K562 (cell line): Measurements from ENCODE around the gene AHCYL2. TPM values are rescaled to one million over a fixed set of nuclear protein-coding genes. Genes with fewer than 3 reads are reported as not detected.

ENCODE experiments used
- ATAC-seq: fragments of 200-7000 bp; cut with Tn5 transposase; 3 replicates; pipeline ENCODE4 v1.9.1; 2020; ENCODE audit warnings: moderate library complexity
- BruUV-seq: library from RNA; stranded (reverse); fragments of 400-500 nt; replicated peaks from 2 replicates; lab custom pipeline; 2021; lab: Mats Ljungman, UMichigan
- CTCF ChIA-PET: fragments of 300-600 bp; formaldehyde crosslinking; extraction: SDS; loops from one replicate; lab custom pipeline; 2021; ENCODE audit warnings: low intra/inter-chr PET ratio; lab: Yijun Ruan, JAX
- POLR2A ChIA-PET: fragments of 300-600, 350-650 bp; sonication (Branson Sonifier 250); formaldehyde crosslinking; extraction: SDS; loops from one replicate; lab custom pipeline; 2021; ENCODE audit warnings: antibody characterized with exemption, inconsistent platforms; lab: Yijun Ruan, JAX
- DNase-seq, 4 experiments: peaks; one replicate each; pipeline versions ENCODE4 v3.0.0 to v3.0.0-alpha.2; 2011 to 2018; ENCODE audit warnings: low spot score in 3 of 4, mixed read lengths in 3 of 4; ENCODE audit errors: extremely low read depth in 1 of 4
- FAIRE-seq: peaks from 2 replicates; lab custom pipeline; 2011; peaks lifted over from hg19 to GRCh38; lab: Jason Lieb, UNC
- H2AFZ ChIP-seq: 2 replicates; pipeline ENCODE4 v1.6.0; 2011; ENCODE audit warnings: low read depth, low read length, control low read depth, inconsistent platforms
- H3K27ac ChIP-seq: fragments of 200-600 bp; 3 replicates; pipeline ENCODE4 v1.8.0; 2011; ENCODE audit warnings: low read depth, mild to moderate bottlenecking, control low read depth, inconsistent platforms, low read length, moderate library complexity, mixed read lengths; ENCODE audit errors: extremely low read depth
- H3K27me3 ChIP-seq, 2 experiments: fragments of 300-600 bp in 1 of 2; 2 replicates in 1 of 2; 3 replicates in 1 of 2; pipeline versions ENCODE4 v1.6.0 to v1.8.0; 2011; ENCODE audit warnings: inconsistent platforms in 2 of 2, low read length in 2 of 2, mild to moderate bottlenecking in 1 of 2, mixed read lengths in 1 of 2, moderate library complexity in 1 of 2; ENCODE audit not compliant: control insufficient read depth in 2 of 2, insufficient read depth in 2 of 2
- H3K36me3 ChIP-seq: fragments of 300-600 bp; 3 replicates; pipeline ENCODE4 v1.8.0; 2011; ENCODE audit warnings: mild to moderate bottlenecking, low read length, inconsistent platforms; ENCODE audit not compliant: control insufficient read depth, insufficient read depth
- H3K4me1 ChIP-seq, 2 experiments: fragments of 200-600 bp in 1 of 2; replicated peaks in 1 of 2; 2 replicates in 1 of 2; 3 replicates in 1 of 2; pipeline versions ENCODE4 v1.5.1 to v1.8.0; 2011; ENCODE audit warnings: inconsistent platforms in 2 of 2, low read length in 2 of 2, mild to moderate bottlenecking in 1 of 2, mixed read lengths in 1 of 2, moderate library complexity in 1 of 2; ENCODE audit not compliant: control insufficient read depth in 2 of 2, insufficient read depth in 2 of 2
- H3K4me2 ChIP-seq: 2 replicates; pipeline ENCODE4 v1.6.1; 2011; ENCODE audit warnings: low read length, control low read depth, inconsistent platforms, mixed read lengths; ENCODE audit not compliant: insufficient read depth
- H3K4me3 ChIP-seq: fragments of 200-600 bp; sonication (generic), shearing (Covaris generic); 2 replicates; pipeline ENCODE4 v1.5.1; 2016; ENCODE audit warnings: control low read depth, inconsistent platforms
- H3K79me2 ChIP-seq: fragments of 200-600 bp; 3 replicates; pipeline ENCODE4 v1.8.0; 2011; ENCODE audit warnings: low read length, inconsistent platforms; ENCODE audit not compliant: control insufficient read depth, insufficient read depth
- H3K9ac ChIP-seq, 2 experiments: 2 replicates each; pipeline versions ENCODE4 v1.6.0 to v1.6.1; 2011; ENCODE audit warnings: low read depth in 2 of 2, low read length in 2 of 2, control low read depth in 1 of 2, inconsistent platforms in 1 of 2, mild to moderate bottlenecking in 1 of 2, mixed read lengths in 1 of 2; ENCODE audit not compliant: insufficient read depth in 1 of 2
- H3K9me1 ChIP-seq: one replicate; pipeline ENCODE4 v1.6.0; 2011; ENCODE audit warnings: inconsistent platforms, mild to moderate bottlenecking, low read length, moderate library complexity; ENCODE audit not compliant: control insufficient read depth, insufficient read depth
- H3K9me3 ChIP-seq: replicated peaks from 2 replicates; pipeline ENCODE4 v1.5.1; 2011; ENCODE audit warnings: low read depth, low read length, inconsistent platforms; ENCODE audit not compliant: control insufficient read depth, insufficient read depth
- H4K20me1 ChIP-seq: replicated peaks from 2 replicates; pipeline ENCODE4 v1.6.1; 2011; ENCODE audit warnings: low read length, inconsistent platforms, mixed read lengths; ENCODE audit not compliant: control insufficient read depth, insufficient read depth
- DPF2 ChIP-seq: fragments of 450-650 bp; IDR thresholded peaks from 2 replicates; pipeline ENCODE4 v1.6.1; 2016
- ELK1 ChIP-seq: sonication (generic); formaldehyde crosslinking; IDR thresholded peaks from 2 replicates; pipeline ENCODE4 v1.8.1; 2022; ENCODE audit warnings: missing genetic modification reagents
- FOXA3 ChIP-seq, 2 experiments: fragments of 450-650 bp in 1 of 2; sonication (generic) in 1 of 2; formaldehyde crosslinking; IDR thresholded peaks in 1 of 2; conservative IDR thresholded peaks in 1 of 2; 2 replicates each; pipeline versions ENCODE4 v1.4.0 to v1.8.0; 2020 to 2022; ENCODE audit warnings: mild to moderate bottlenecking in 2 of 2, missing genetic modification reagents in 1 of 2
- GATAD2A ChIP-seq: fragments of 450-650 bp; IDR thresholded peaks from 2 replicates; pipeline ENCODE4 v1.6.1; 2017
- HLTF ChIP-seq: fragments of 450-650 bp; IDR thresholded peaks from 2 replicates; pipeline ENCODE4 v1.6.1; 2016
- L3MBTL2 ChIP-seq: fragments of 450-650 bp; IDR thresholded peaks from 2 replicates; pipeline ENCODE4 v1.6.1; 2016; ENCODE audit warnings: mild to moderate bottlenecking, moderate library complexity
- NONO ChIP-seq, 2 experiments: fragments of 200-400 bp in 1 of 2; fragments of 450-650 bp in 1 of 2; formaldehyde crosslinking in 1 of 2; IDR thresholded peaks; 2 replicates each; pipeline ENCODE4 v1.6.1; 2017; ENCODE audit warnings: low read depth in 2 of 2, mild to moderate bottlenecking in 2 of 2, moderate library complexity in 2 of 2, low read length in 1 of 2
- SMARCA4 ChIP-seq: fragments of 450-650 bp; IDR thresholded peaks from 2 replicates; pipeline ENCODE4 v1.6.1; 2016
- TEAD2 ChIP-seq: fragments of 450-650 bp; IDR thresholded peaks from 2 replicates; pipeline ENCODE4 v1.6.1; 2016; ENCODE audit warnings: missing genetic modification characterization, control low read depth, missing compliant biosample characterization
- ZBTB8A ChIP-seq: fragments of 450-650 bp; IDR thresholded peaks from 2 replicates; pipeline ENCODE4 v1.6.1; 2018; ENCODE audit warnings: mild to moderate bottlenecking, moderate library complexity; ENCODE audit not compliant: partially characterized antibody
- ZNF133 ChIP-seq: fragments of 250-450 bp; sonication (Bioruptor Pico); IDR thresholded peaks from 2 replicates; pipeline ENCODE4 v1.4.0; 2020; ENCODE audit warnings: mild to moderate bottlenecking
- ZNF280A ChIP-seq: fragments of 450-650 bp; IDR thresholded peaks from 2 replicates; pipeline ENCODE4 v1.6.1; 2018; ENCODE audit warnings: mild to moderate bottlenecking, low read depth; ENCODE audit not compliant: partially characterized antibody
- ZNF586 ChIP-seq: fragments of 450-650 bp; formaldehyde crosslinking; conservative IDR thresholded peaks from 2 replicates; pipeline ENCODE4 v1.4.0; 2020; ENCODE audit warnings: mild to moderate bottlenecking, moderate library complexity
- ZNF699 ChIP-seq: fragments of 250-450 bp; sonication (Bioruptor Pico); IDR thresholded peaks from 2 replicates; pipeline ENCODE4 v1.8.0; 2021; ENCODE audit warnings: mild to moderate bottlenecking, moderate library complexity; ENCODE audit not compliant: insufficient replicate concordance
- WGBS: fragments of 100-300 bp; shearing (Covaris generic); methylation state at CpG from one replicate; pipeline ENCODE4 v1.1.6; 2016; ENCODE audit warnings: low coverage, mixed read lengths; ENCODE audit not compliant: insufficient coverage; ENCODE audit errors: missing lambda C conversion rate; 5-methylcytosine and 5-hydroxymethylcytosine counted together
- in situ Hi-C: fragments of 300-500 bp; cut with MboI; formaldehyde crosslinking; loops from 4 replicates; pipeline ENCODE4 v1.15.0; 2018; ENCODE audit warnings: inconsistent platforms, mixed read lengths
- intact Hi-C: fragments of 100-400 bp; cut with micrococcal nuclease; formaldehyde crosslinking; loops from 2 replicates; pipeline ENCODE4 v1.14.2; 2022
- polyA plus RNA-seq, 8 experiments: library from polyadenylated mRNA; depleted of rRNA in 4 of 8; stranded (reverse) in 5 of 8; unstranded in 3 of 8; fragments of >200 nt; fragmentation: Nextera tagmentation in 2 of 8; fragmentation: Illumina TruSeq in 1 of 8; extraction: Ambion mirVana in 2 of 8; extraction: Trizol in 1 of 8; gene quantifications; 2 replicates each; pipeline versions ENCODE4 v1.2.1 to v1.2.3, GENCODE V29; 2011 to 2014; ENCODE audit warnings: inconsistent platforms in 1 of 8, missing spikeins in 1 of 8
- total RNA-seq, 7 experiments: library from RNA; depleted of rRNA in 6 of 7; stranded (reverse); fragments of >200 nt in 6 of 7; fragmentation: Illumina TruSeq in 2 of 7; extraction: Trizol in 2 of 7; gene quantifications; 2 replicates each; pipeline versions ENCODE4 v1.2.1 to v1.2.3, GENCODE V29; 2011 to 2021; ENCODE audit warnings: low replicate concordance in 1 of 7
- TF ChIP-seq, protein P1 (sequence below): fragments of 250-450 bp; sonication (Bioruptor Pico); IDR thresholded peaks from 2 replicates; pipeline ENCODE4 v1.4.0; 2020; ENCODE audit warnings: mild to moderate bottlenecking, moderate library complexity
- TF ChIP-seq, protein P2 (sequence below): fragments of 250-450 bp; sonication (Bioruptor Pico); IDR thresholded peaks from 2 replicates; pipeline ENCODE4 v1.5.0; 2021

The AHCYL2 gene
- total and polyA plus RNA-seq, 9 of the 15 experiments (the other 6 are each of a cell fraction or from before 2014, with no cell fraction given), result 0.93 to 10.5 (median 5.2) TPM

DNA sequence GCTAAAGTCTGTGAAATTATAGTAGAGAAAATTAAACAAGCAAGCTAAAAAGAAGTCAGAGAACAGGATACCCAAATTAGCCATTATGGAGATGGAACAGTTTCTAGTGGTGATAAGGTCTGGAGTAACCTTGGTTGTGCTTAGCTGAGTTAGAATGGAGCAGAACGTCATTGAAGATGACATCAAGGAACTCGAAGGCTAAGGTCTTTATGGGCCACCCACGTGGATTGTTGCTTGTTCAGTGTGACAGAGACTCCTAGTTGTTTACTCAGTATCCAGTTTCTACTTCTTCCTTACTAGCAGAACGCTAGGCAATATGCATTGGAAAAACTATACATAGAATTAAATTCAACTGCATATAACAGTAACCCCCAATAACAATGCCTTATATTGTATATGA is 39.7 kb downstream of the AHCYL2 start:
- Histone ChIP-seq H3K4me3 (no peak overlapping the region), H3K9me3 (no peaks in the 10 kb centered on the region), H3K9ac (no peak overlapping the region), H2AFZ (no peak overlapping the region), H3K27ac (no peak overlapping the region), H3K4me2 (no peak overlapping the region), H3K79me2 (no peaks in the 10 kb centered on the region), H4K20me1 (no peaks in the 10 kb centered on the region), H3K9me1 (no peaks in the 10 kb centered on the region), H3K4me1 (no peaks in the 10 kb centered on the region; a peak in 1 of 5 replicates), H3K36me3 (no peaks in the 10 kb centered on the region), H3K27me3 (no peaks in the 10 kb centered on the region; a peak in 1 of 5 replicates)
- POLR2A ChIA-PET, result interaction anchor here (0.6 to 1.2 kb wide), 3 partner anchors 13 to 25 kb away, joined by 3 read pairs; no protein-coding TSS in a partner anchor
- intact Hi-C loops (no loop called here), in situ Hi-C loops (no loop called here)
- CTCF ChIA-PET, result no interaction called here
- ATAC-seq, result no peak
- TF ChIP-seq, protein P1, sequence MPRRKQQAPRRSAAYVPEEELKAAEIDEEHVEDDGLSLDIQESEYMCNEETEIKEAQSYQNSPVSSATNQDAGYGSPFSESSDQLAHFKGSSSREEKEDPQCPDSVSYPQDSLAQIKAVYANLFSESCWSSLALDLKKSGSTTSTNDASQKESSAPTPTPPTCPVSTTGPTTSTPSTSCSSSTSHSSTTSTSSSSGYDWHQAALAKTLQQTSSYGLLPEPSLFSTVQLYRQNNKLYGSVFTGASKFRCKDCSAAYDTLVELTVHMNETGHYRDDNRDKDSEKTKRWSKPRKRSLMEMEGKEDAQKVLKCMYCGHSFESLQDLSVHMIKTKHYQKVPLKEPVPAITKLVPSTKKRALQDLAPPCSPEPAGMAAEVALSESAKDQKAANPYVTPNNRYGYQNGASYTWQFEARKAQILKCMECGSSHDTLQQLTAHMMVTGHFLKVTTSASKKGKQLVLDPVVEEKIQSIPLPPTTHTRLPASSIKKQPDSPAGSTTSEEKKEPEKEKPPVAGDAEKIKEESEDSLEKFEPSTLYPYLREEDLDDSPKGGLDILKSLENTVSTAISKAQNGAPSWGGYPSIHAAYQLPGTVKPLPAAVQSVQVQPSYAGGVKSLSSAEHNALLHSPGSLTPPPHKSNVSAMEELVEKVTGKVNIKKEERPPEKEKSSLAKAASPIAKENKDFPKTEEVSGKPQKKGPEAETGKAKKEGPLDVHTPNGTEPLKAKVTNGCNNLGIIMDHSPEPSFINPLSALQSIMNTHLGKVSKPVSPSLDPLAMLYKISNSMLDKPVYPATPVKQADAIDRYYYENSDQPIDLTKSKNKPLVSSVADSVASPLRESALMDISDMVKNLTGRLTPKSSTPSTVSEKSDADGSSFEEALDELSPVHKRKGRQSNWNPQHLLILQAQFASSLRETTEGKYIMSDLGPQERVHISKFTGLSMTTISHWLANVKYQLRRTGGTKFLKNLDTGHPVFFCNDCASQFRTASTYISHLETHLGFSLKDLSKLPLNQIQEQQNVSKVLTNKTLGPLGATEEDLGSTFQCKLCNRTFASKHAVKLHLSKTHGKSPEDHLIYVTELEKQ (CRISPR knock-in tag), result no peak
- TF ChIP-seq ELK1 (CRISPR knock-in tag) (no peak), NONO (IDR thresholded peaks at IDR 0.05; ENCODE audit: low read depth in 2 of 2, low read length in 1 of 2) (no peak), ZNF280A (no peak), DPF2 (no peak), GATAD2A (no peak), L3MBTL2 (0 out of 2 replicates have a peak, but pooled peaks have one; percentile 26), ZNF699 (no peak), ZNF133 (no peak), FOXA3 (CRISPR knock-in tag; conservative IDR thresholded peaks at IDR 0.05 in 1 of 2, IDR thresholded peaks at IDR 0.05 in 1 of 2) (peak in 1 of 2 experiments; percentile 63; a peak in 1 of 4 replicates), SMARCA4 (no peak), ZNF586 (no peak), TEAD2 (tag) (no peak), ZBTB8A (no peak), HLTF (no peak)
- TF ChIP-seq, protein P2, sequence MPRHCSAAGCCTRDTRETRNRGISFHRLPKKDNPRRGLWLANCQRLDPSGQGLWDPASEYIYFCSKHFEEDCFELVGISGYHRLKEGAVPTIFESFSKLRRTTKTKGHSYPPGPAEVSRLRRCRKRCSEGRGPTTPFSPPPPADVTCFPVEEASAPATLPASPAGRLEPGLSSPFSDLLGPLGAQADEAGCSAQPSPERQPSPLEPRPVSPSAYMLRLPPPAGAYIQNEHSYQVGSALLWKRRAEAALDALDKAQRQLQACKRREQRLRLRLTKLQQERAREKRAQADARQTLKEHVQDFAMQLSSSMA (CRISPR knock-in tag), result no peak
- no peak for FAIRE-seq
- BruUV-seq, result no TSS peak
- DNase-seq, result no peak
- 3% methylated on average over 4 of the region's 4 CpGs for WGBS
